GDM1 (cell line): ENCODE data around the gene MUC5AC.
"Not testable (repeated sequence)": the region's sequence is repeated elsewhere in the genome, so short reads cannot be mapped to it uniquely, and the experiment has no call there.

Experiments used
- DNase-seq: peaks from one replicate; lab custom pipeline; 2025; lab: John Stamatoyannopoulos, UW

MUC5AC gene

GRCh38 chr11:1208394-1209261, 50.9 kb downstream of the MUC5AC start:
- DNase-seq = no peak

- DNase-seq = no peak
These were observed 51.8 kb downstream of the MUC5AC start for GRCh38 chr11:1209371-1210057.

GRCh38 chr11:1211838-1212237, 54.1 kb downstream of the MUC5AC start:
- DNase-seq = no peak

GRCh38 chr11:1215826-1216225, 58.1 kb downstream of the MUC5AC start:
- DNase-seq = not testable (repeated sequence)

GRCh38 chr11:1217151-1217550, 59.4 kb downstream of the MUC5AC start:
- DNase-seq = no peak

GRCh38 chr11:1218256-1218787, 60.6 kb downstream of the MUC5AC start:
- no peak for DNase-seq

GRCh38 chr11:1218788-1219445, 61.2 kb downstream of the MUC5AC start:
- no peak for DNase-seq

- no peak for DNase-seq
These were observed 61.7 kb downstream of the MUC5AC start for GRCh38 chr11:1219446-1219833.

GRCh38 chr11:1219834-1220815, 62.4 kb downstream of the MUC5AC start:
- DNase-seq = no peak

GRCh38 chr11:1220941-1221721, 63.4 kb downstream of the MUC5AC start:
- no peak for DNase-seq

- no peak for DNase-seq
These were observed 64.1 kb downstream of the MUC5AC start for GRCh38 chr11:1221848-1222311.

GRCh38 chr11:1222491-1223345, 65.0 kb downstream of the MUC5AC start, which contains the start of gene MUC5B:
MUC5B (plus strand) TSS chr11:1223066; CDS start chr11:1223124, 58 bp downstream.
- DNase-seq = no peak

GRCh38 chr11:1223346-1224110, 65.8 kb downstream of the MUC5AC start:
- no peak for DNase-seq

- no peak for DNase-seq
These were observed 66.3 kb downstream of the MUC5AC start for GRCh38 chr11:1224111-1224490.

GRCh38 chr11:1224491-1225385, 67.0 kb downstream of the MUC5AC start:
- no peak for DNase-seq

- DNase-seq = no peak
These were observed 67.9 kb downstream of the MUC5AC start for GRCh38 chr11:1225386-1226225.
